Immature natural killer cell (primary cell): Measurements from ENCODE around the gene MBNL2. TPM values are rescaled to one million over a fixed set of nuclear protein-coding genes. Genes with fewer than 3 reads are reported as not detected.
"Not testable (repeated sequence)": the region's sequence is repeated elsewhere in the genome, so short reads cannot be mapped to it uniquely, and the experiment has no call there.

Source experiments
- DNase-seq, 3 donors: peaks; one replicate each; pipeline ENCODE4 v3.0.0; 2022; ENCODE audit warnings: mixed read lengths in 1 of 3
- H3K27ac Mint-ChIP-seq, 6 donors: one replicate each; pipeline ENCODE4 v1.8.0; 2020; ENCODE audit warnings: mixed read lengths in 6 of 6, mild to moderate bottlenecking in 5 of 6, inconsistent platforms in 4 of 6, moderate library complexity in 3 of 6
- H3K27me3 Mint-ChIP-seq, 3 donors: one replicate each; pipeline ENCODE4 v1.8.0; 2020 to 2021; ENCODE audit warnings: low read depth in 3 of 3, mild to moderate bottlenecking in 3 of 3, mixed read lengths in 3 of 3, moderate library complexity in 3 of 3, inconsistent platforms in 1 of 3
- H3K36me3 Mint-ChIP-seq, 3 donors: one replicate each; pipeline ENCODE4 v1.8.0; 2020; ENCODE audit warnings: mixed read lengths in 3 of 3, inconsistent platforms in 2 of 3, mild to moderate bottlenecking in 2 of 3
- H3K4me1 Mint-ChIP-seq, 2 donors: one replicate each; pipeline ENCODE4 v1.8.0; 2020; ENCODE audit warnings: inconsistent platforms in 2 of 2, mild to moderate bottlenecking in 2 of 2, mixed read lengths in 2 of 2, moderate library complexity in 1 of 2
- H3K4me3 Mint-ChIP-seq, 5 donors: one replicate each; pipeline ENCODE4 v1.8.0; 2020; ENCODE audit warnings: mild to moderate bottlenecking in 5 of 5, mixed read lengths in 5 of 5, inconsistent platforms in 3 of 5, moderate library complexity in 3 of 5
- H3K9me3 Mint-ChIP-seq, 6 donors: one replicate each; pipeline ENCODE4 v1.8.0; 2020; ENCODE audit warnings: mild to moderate bottlenecking in 6 of 6, mixed read lengths in 6 of 6, inconsistent platforms in 4 of 6, moderate library complexity in 3 of 6
- polyA plus RNA-seq, 3 donors: library from polyadenylated mRNA; unstranded; fragments of 300-500 nt; fragmentation: Illumina TruSeq; gene quantifications; one replicate each; pipeline ENCODE4 v1.2.3, GENCODE V29; 2021

The MBNL2 gene
- polyA plus RNA-seq, 3 donors from 2014 or later, result 11.7 to 19.4 (median 18.6) TPM

- Mint-ChIP-seq H3K27ac (no peak overlapping the region), H3K27me3 (no peaks in the 10 kb centered on the region), H3K9me3 (no peaks in the 10 kb centered on the region), H3K36me3 (peaks cover 15 to 43% (median 17%) of the 10 kb centered on the region in 3 donors), H3K4me1 (no peaks in the 10 kb centered on the region), H3K4me3 (no peak overlapping the region)
- DNase-seq, result no peak
These were observed 124.6 kb downstream of the MBNL2 start for GRCh38 chr13:97346561-97347254.

- Mint-ChIP-seq H3K4me1 (no peaks in the 10 kb centered on the region), H3K27me3 (no peaks in the 10 kb centered on the region), H3K27ac (no peak overlapping the region), H3K36me3 (peaks cover 17 to 43% (median 18%) of the 10 kb centered on the region in 3 donors), H3K9me3 (no peaks in the 10 kb centered on the region), H3K4me3 (no peak overlapping the region)
- no peak for DNase-seq
These were observed 125.3 kb downstream of the MBNL2 start for GRCh38 chr13:97347255-97347932.

- DNase-seq, result no peak
- no peaks in the 10 kb centered on the region for H3K27me3 Mint-ChIP-seq
- peaks cover 14 to 40% (median 18%) of the 10 kb centered on the region in 3 donors for H3K36me3 Mint-ChIP-seq
- no peak overlapping the region for H3K4me3 Mint-ChIP-seq
- H3K9me3 Mint-ChIP-seq, result no peaks in the 10 kb centered on the region
- peak overlapping the region in 1 of 6 donors; percentile 49 for H3K27ac Mint-ChIP-seq
- no peaks in the 10 kb centered on the region for H3K4me1 Mint-ChIP-seq
These were observed 126.5 kb downstream of the MBNL2 start for GRCh38 chr13:97348569-97349100.

- H3K36me3 Mint-ChIP-seq, result peaks cover 10 to 47% (median 17%) of the 10 kb centered on the region in 3 donors
These were observed 129.9 kb downstream of the MBNL2 start for GRCh38 chr13:97352012-97352411.

GRCh38 chr13:97352815-97353214 is 130.7 kb downstream of the MBNL2 start:
- DNase-seq, result no peak
- Mint-ChIP-seq H3K4me1 (no peaks in the 10 kb centered on the region), H3K27ac (no peak overlapping the region), H3K9me3 (no peaks in the 10 kb centered on the region), H3K36me3 (peaks cover 10 to 39% (median 17%) of the 10 kb centered on the region in 3 donors), H3K27me3 (no peaks in the 10 kb centered on the region), H3K4me3 (no peak overlapping the region)

More at GRCh38 chr13:97352012-97352411, 129.9 kb downstream of the MBNL2 start:
- DNase-seq, H3K27ac Mint-ChIP-seq, H3K4me1 Mint-ChIP-seq, H3K4me3 Mint-ChIP-seq, H3K27me3 Mint-ChIP-seq, H3K9me3 Mint-ChIP-seq: not testable (repeated sequence)

GRCh38 chr13:97353927-97354675 is 132.0 kb downstream of the MBNL2 start:
- DNase-seq, result no peak
- Mint-ChIP-seq H3K27ac (peak overlapping the region in 1 of 6 donors; percentile 43), H3K27me3 (no peaks in the 10 kb centered on the region), H3K4me3 (no peak overlapping the region), H3K4me1 (no peaks in the 10 kb centered on the region), H3K36me3 (peaks cover 15 to 38% (median 20%) of the 10 kb centered on the region in 3 donors), H3K9me3 (no peaks in the 10 kb centered on the region)

- Mint-ChIP-seq H3K9me3 (no peaks in the 10 kb centered on the region), H3K4me1 (peaks cover 0 to 6% of the 10 kb centered on the region in 2 donors), H3K36me3 (peaks cover 15 to 31% (median 15%) of the 10 kb centered on the region in 3 donors), H3K27me3 (no peaks in the 10 kb centered on the region), H3K4me3 (no peak overlapping the region), H3K27ac (peak overlapping the region in 1 of 6 donors; percentile 50)
- DNase-seq, result no peak
These were observed 132.7 kb downstream of the MBNL2 start for GRCh38 chr13:97354808-97355207.

- no peaks in the 10 kb centered on the region for H3K27me3 Mint-ChIP-seq
- peaks cover 0 to 6% of the 10 kb centered on the region in 2 donors for H3K4me1 Mint-ChIP-seq
- H3K4me3 Mint-ChIP-seq, result no peak overlapping the region
- no peaks in the 10 kb centered on the region for H3K9me3 Mint-ChIP-seq
- no peak for DNase-seq
- peaks cover 18 to 27% (median 18%) of the 10 kb centered on the region in 3 donors for H3K36me3 Mint-ChIP-seq
- no peak overlapping the region for H3K27ac Mint-ChIP-seq
These were observed 134.5 kb downstream of the MBNL2 start for GRCh38 chr13:97356592-97356991.

GRCh38 chr13:97359181-97360057 is 137.3 kb downstream of the MBNL2 start:
- H3K36me3 Mint-ChIP-seq, result peaks cover 29 to 40% (median 31%) of the 10 kb centered on the region in 3 donors
- peaks cover 0 to 6% of the 10 kb centered on the region in 2 donors for H3K4me1 Mint-ChIP-seq
- H3K4me3 Mint-ChIP-seq, result no peak overlapping the region
- peak; percentile 41 to 56 (median 51) for DNase-seq
- no peaks in the 10 kb centered on the region for H3K9me3 Mint-ChIP-seq
- no peaks in the 10 kb centered on the region for H3K27me3 Mint-ChIP-seq
- H3K27ac Mint-ChIP-seq, result peak overlapping the region in 2 of 6 donors; percentile 28 to 54

- Mint-ChIP-seq H3K36me3 (peaks cover 26 to 36% (median 28%) of the 10 kb centered on the region in 3 donors), H3K27me3 (no peaks in the 10 kb centered on the region), H3K27ac (no peak overlapping the region), H3K4me1 (peaks cover 0 to 6% of the 10 kb centered on the region in 2 donors), H3K9me3 (no peaks in the 10 kb centered on the region), H3K4me3 (no peak overlapping the region)
- no peak for DNase-seq
These were observed 138.5 kb downstream of the MBNL2 start for GRCh38 chr13:97360610-97361009.

GRCh38 chr13:97364031-97364430 is 141.9 kb downstream of the MBNL2 start:
- Mint-ChIP-seq H3K36me3 (peaks cover 20 to 34% (median 26%) of the 10 kb centered on the region in 3 donors), H3K27me3 (peaks cover 0 to 2% (median 0%) of the 10 kb centered on the region in 3 donors), H3K27ac (no peak overlapping the region), H3K9me3 (no peaks in the 10 kb centered on the region), H3K4me1 (peaks cover 17 to 27% of the 10 kb centered on the region in 2 donors), H3K4me3 (no peak overlapping the region)
- no peak for DNase-seq

- no peaks in the 10 kb centered on the region for H3K9me3 Mint-ChIP-seq
- no peak for DNase-seq
- peaks cover 24 to 29% of the 10 kb centered on the region in 2 donors for H3K4me1 Mint-ChIP-seq
- H3K36me3 Mint-ChIP-seq, result peaks cover 20 to 34% (median 26%) of the 10 kb centered on the region in 3 donors
- H3K27me3 Mint-ChIP-seq, result peaks cover 0 to 2% (median 0%) of the 10 kb centered on the region in 3 donors
- H3K4me3 Mint-ChIP-seq, result no peak overlapping the region
- peak overlapping the region in 1 of 6 donors; percentile 67 for H3K27ac Mint-ChIP-seq
These were observed 142.7 kb downstream of the MBNL2 start for GRCh38 chr13:97364827-97365226.
